Endothelial cell of umbilical vein (primary cell): ENCODE data around the gene ARL1. TPM values are rescaled to one million over a fixed set of nuclear protein-coding genes. Genes with fewer than 3 reads are reported as not detected.

ENCODE experiments used
- BruUV-seq: library from RNA; stranded (reverse); fragments of 400-500 nt; replicated peaks from 2 replicates; lab custom pipeline; 2021; lab: Mats Ljungman, UMichigan
- CTCF ChIA-PET: fragments of 300-600, 350-600 bp; sonication (Branson Sonifier 250); formaldehyde crosslinking; loops from one replicate; lab custom pipeline; 2021; ENCODE audit warnings: antibody characterized with exemption, inconsistent platforms; lab: Charles Lee
- POLR2A ChIA-PET: fragments of 300-600, 350-600 bp; sonication (Branson Sonifier 250); formaldehyde crosslinking; loops from one replicate; lab custom pipeline; 2021; ENCODE audit warnings: antibody characterized with exemption, inconsistent platforms; lab: Charles Lee
- DNase-seq: peaks from one replicate; pipeline ENCODE4 v3.0.0-alpha.2; 2011; ENCODE audit warnings: low read depth, low spot score
- FAIRE-seq: peaks from 2 replicates; lab custom pipeline; 2011; peaks lifted over from hg19 to GRCh38; lab: Jason Lieb, UNC
- H2AFZ ChIP-seq: 2 replicates; pipeline ENCODE4 v1.6.0; 2012; ENCODE audit warnings: low read depth, low read length, control low read depth, inconsistent platforms
- H3K27ac ChIP-seq: 2 replicates; pipeline ENCODE4 v1.5.1; 2011; ENCODE audit warnings: low read depth, mild to moderate bottlenecking, control low read depth, low read length, moderate library complexity; ENCODE audit not compliant: insufficient read depth
- H3K27me3 ChIP-seq, 2 experiments: 2 replicates each; pipeline versions ENCODE4 v1.6.0 to v1.6.1; 2011; ENCODE audit warnings: low read length in 2 of 2, mixed read lengths in 1 of 2; ENCODE audit not compliant: control insufficient read depth in 2 of 2, insufficient read depth in 2 of 2
- H3K36me3 ChIP-seq, 2 experiments: 2 replicates in 1 of 2; 3 replicates in 1 of 2; pipeline ENCODE4 v1.5.1; 2011; ENCODE audit warnings: low read length in 2 of 2, mild to moderate bottlenecking in 1 of 2, moderate library complexity in 1 of 2; ENCODE audit not compliant: control insufficient read depth in 2 of 2, insufficient read depth in 2 of 2; ENCODE audit errors: extremely low read depth in 1 of 2
- H3K4me1 ChIP-seq: 3 replicates; pipeline ENCODE4 v1.5.1; 2011; ENCODE audit warnings: mild to moderate bottlenecking, low read length; ENCODE audit not compliant: control insufficient read depth, insufficient read depth; ENCODE audit errors: extremely low read depth
- H3K4me2 ChIP-seq: 2 replicates; pipeline ENCODE4 v1.6.1; 2011; ENCODE audit warnings: low read length, control low read depth, mixed read lengths; ENCODE audit not compliant: insufficient read depth
- H3K4me3 ChIP-seq, 3 experiments: fragments of 200-600 bp in 1 of 3; sonication (generic), shearing (Covaris generic) in 1 of 3; replicated peaks in 1 of 3; 2 replicates each; pipeline ENCODE4 v1.5.1; 2011 to 2016; ENCODE audit warnings: control low read depth in 3 of 3, low read length in 3 of 3, mild to moderate bottlenecking in 2 of 3, inconsistent platforms in 1 of 3, low read depth in 1 of 3, moderate library complexity in 1 of 3; ENCODE audit not compliant: insufficient read depth in 1 of 3
- H3K79me2 ChIP-seq: 2 replicates; pipeline ENCODE4 v1.6.0; 2012; ENCODE audit warnings: low read length, inconsistent platforms; ENCODE audit not compliant: control insufficient read depth, insufficient read depth
- H3K9ac ChIP-seq: replicated peaks from 2 replicates; pipeline ENCODE3; 2011; ENCODE audit warnings: low read length, control low read depth; ENCODE audit not compliant: insufficient read depth; ENCODE audit errors: extremely low read depth
- H3K9me1 ChIP-seq: replicated peaks from 3 replicates; pipeline ENCODE4 v1.6.0; 2011; ENCODE audit warnings: mild to moderate bottlenecking, low read length; ENCODE audit not compliant: control insufficient read depth, insufficient read depth; ENCODE audit errors: extremely low read depth
- H3K9me3 ChIP-seq: replicated peaks from 2 replicates; pipeline ENCODE4 v1.5.1; 2012; ENCODE audit warnings: low read length, inconsistent platforms; ENCODE audit not compliant: control insufficient read depth, insufficient read depth
- H4K20me1 ChIP-seq: replicated peaks from 2 replicates; pipeline ENCODE3; 2011; ENCODE audit warnings: mild to moderate bottlenecking, low read length; ENCODE audit not compliant: control insufficient read depth, insufficient read depth; ENCODE audit errors: extremely low read depth
- POLR2AphosphoS5 ChIP-seq: IDR thresholded peaks from 2 replicates; pipeline ENCODE4 v1.6.1; 2012; ENCODE audit warnings: low read depth, mild to moderate bottlenecking, control low read depth, low read length, moderate library complexity; ENCODE audit not compliant: insufficient read depth
- dilution Hi-C: fragments of 300-500 bp; cut with MboI; formaldehyde crosslinking; loops from one replicate; pipeline ENCODE4 v1.15.0; 2019; ENCODE audit warnings: low sequenced_read_pairs; ENCODE audit not compliant: extremely low pct_ligation_motif_present
- intact Hi-C: fragments of 100-400 bp; cut with micrococcal nuclease; formaldehyde crosslinking; loops from one replicate; pipeline ENCODE4 v1.10.0; 2022
- polyA plus RNA-seq, 4 experiments: library from polyadenylated mRNA; depleted of rRNA in 3 of 4; stranded (reverse) in 3 of 4; unstranded in 1 of 4; fragments of >200 nt; gene quantifications; 2 replicates each; pipeline versions ENCODE4 v1.2.1 to v1.2.3, GENCODE V29; 2011 to 2012; ENCODE audit warnings: missing spikeins in 1 of 4
- small RNA-seq: library from RNA; depleted of rRNA; stranded (forward); fragments of <200 nt; gene quantifications from one replicate; pipeline ENCODE3, GENCODE V24; 2012; ENCODE audit warnings: low replicate concordance, low read depth; ENCODE audit not compliant: insufficient read depth, insufficient read length
- total RNA-seq: library from RNA; stranded (reverse); gene quantifications from 2 replicates; pipeline ENCODE4 v1.2.3, GENCODE V29; 2021

Gene ARL1
- total and polyA plus RNA-seq, 2 donors (not counting 3 experiments of a cell fraction or from before 2014, with no cell fraction given) = 30.4 to 76.5 TPM

DNA sequence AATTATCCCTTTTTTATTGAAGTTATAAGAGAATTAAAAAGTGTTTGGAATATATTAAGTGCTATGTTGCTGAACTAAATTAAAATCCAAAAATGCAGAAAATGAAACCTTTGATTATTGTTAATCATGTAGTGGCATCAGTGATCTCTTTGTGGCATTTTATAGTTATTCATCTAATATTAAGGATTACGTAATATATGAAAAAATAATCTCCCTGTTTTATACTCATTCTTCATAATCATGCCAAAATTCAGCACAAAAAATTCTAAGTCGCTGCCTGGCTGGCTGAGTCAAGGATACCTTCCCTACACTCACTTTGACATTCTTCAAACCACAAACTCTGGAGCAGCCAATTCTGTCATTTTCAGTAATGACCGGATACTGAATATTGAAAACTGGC lies 63.7 kb downstream of the ARL1 start:
- no peaks in the 10 kb centered on the region for H3K4me1 ChIP-seq
- H3K9ac ChIP-seq = no peak overlapping the region
- dilution Hi-C loops (no loop called here), intact Hi-C loops (no loop called here)
- H3K27me3 ChIP-seq = no peaks in the 10 kb centered on the region
- DNase-seq = no peak
- no TSS peak for BruUV-seq
- no peaks in the 10 kb centered on the region for H3K9me3 ChIP-seq
- POLR2A ChIA-PET = no interaction called here
- H3K27ac ChIP-seq = no peak overlapping the region
- no peaks in the 10 kb centered on the region for H4K20me1 ChIP-seq
- H2AFZ ChIP-seq = no peak overlapping the region
- H3K79me2 ChIP-seq = no peaks in the 10 kb centered on the region
- no peaks in the 10 kb centered on the region for H3K9me1 ChIP-seq
- peaks cover 4 to 5% of the 10 kb centered on the region in 2 experiments for H3K36me3 ChIP-seq
- no peak overlapping the region for H3K4me2 ChIP-seq
- H3K4me3 ChIP-seq = no peak overlapping the region
- no peak for FAIRE-seq
- CTCF ChIA-PET = no interaction called here
- TF ChIP-seq POLR2AphosphoS5 = no peak

Small RNAs within 50 kb of the gene (small RNA-seq; reads per million reads assigned to genes)
- not detected for gene RF00019
- not detected for gene RNU6-1068P
- not detected for gene RPS27P23

Other genes starting within 250 kb of the ARL1 start
- gene SLC5A8, start 197.5 kb downstream of the ARL1 start, total RNA-seq = not detected in 2 replicates
- gene SLC5A8, start 197.5 kb downstream of the ARL1 start, polyA plus RNA-seq = not detected in 2 replicates
- gene UTP20, start 127.7 kb downstream of the ARL1 start, total RNA-seq = 21.5 and 23.1 TPM in 2 replicates
- 3.4 and 4.6 TPM in 2 replicates for gene UTP20, start 127.7 kb downstream of the ARL1 start, polyA plus RNA-seq
- not detected in 2 replicates for gene SPIC, start 67.6 kb upstream of the ARL1 start, total RNA-seq
- gene SPIC, start 67.6 kb upstream of the ARL1 start, polyA plus RNA-seq = not detected in 2 replicates
- gene MYBPC1, start 187.2 kb upstream of the ARL1 start, total RNA-seq = not detected in 2 replicates
- not detected in 2 replicates for gene MYBPC1, start 187.2 kb upstream of the ARL1 start, polyA plus RNA-seq